Neural crest cell (in vitro differentiated cells): ENCODE measurements around the gene TEAD4. TPM values are rescaled to one million over a fixed set of nuclear protein-coding genes. Genes with fewer than 3 reads are reported as not detected.

Experiments used
- DNase-seq: peaks from one replicate; pipeline ENCODE4 v3.0.0; 2021; ENCODE audit warnings: low read depth, mixed read lengths, low spot score
- H3K27ac Mint-ChIP-seq: one replicate; pipeline ENCODE4 v1.8.0; 2021; ENCODE audit warnings: mild to moderate bottlenecking, mixed read lengths; ENCODE audit not compliant: unreplicated experiment
- H3K27me3 Mint-ChIP-seq: 2 replicates; pipeline ENCODE4 v1.8.0; 2021; ENCODE audit warnings: low read depth, mild to moderate bottlenecking, mixed read lengths
- H3K36me3 Mint-ChIP-seq: 2 replicates; pipeline ENCODE4 v1.8.0; 2021; ENCODE audit warnings: low read depth, mild to moderate bottlenecking, mixed read lengths
- H3K4me1 Mint-ChIP-seq: 2 replicates; pipeline ENCODE4 v1.8.0; 2021; ENCODE audit warnings: mixed read lengths
- H3K4me3 Mint-ChIP-seq: one replicate; pipeline ENCODE4 v1.8.0; 2021; ENCODE audit warnings: mild to moderate bottlenecking, mixed read lengths
- H3K9me3 Mint-ChIP-seq: 2 replicates; pipeline ENCODE4 v1.8.0; 2021; ENCODE audit warnings: mixed read lengths
- CTCF ChIP-seq: fragments of 200-600 bp; sonication (generic); conservative IDR thresholded peaks from 2 replicates; pipeline ENCODE4 v1.5.0; 2021; ENCODE audit warnings: antibody characterized with exemption, mild to moderate bottlenecking
- total RNA-seq: library from RNA; stranded (reverse); gene quantifications from 2 replicates; pipeline ENCODE4 v1.2.1, GENCODE V29; 2021

Gene TEAD4
- total RNA-seq, 1 donor from 2014 or later: 30.9 TPM

GRCh38 chr12:2944401-2945047 is 14.7 kb upstream of the TEAD4 start:
- TF ChIP-seq CTCF: peak; percentile 81
- Mint-ChIP-seq H3K27me3 (no peaks in the 10 kb centered on the region), H3K36me3 (no peaks in the 10 kb centered on the region), H3K4me1 (no peaks in the 10 kb centered on the region), H3K27ac (no peak overlapping the region), H3K9me3 (no peaks in the 10 kb centered on the region), H3K4me3 (no peak overlapping the region)
- DNase-seq: peak; percentile 12

- Mint-ChIP-seq H3K4me3 (no peak overlapping the region), H3K36me3 (no peaks in the 10 kb centered on the region), H3K27ac (no peak overlapping the region), H3K27me3 (no peaks in the 10 kb centered on the region), H3K4me1 (no peaks in the 10 kb centered on the region), H3K9me3 (no peaks in the 10 kb centered on the region)
- DNase-seq: no peak
- no peak for TF ChIP-seq CTCF
Measured at GRCh38 chr12:2949411-2949810, 9.8 kb upstream of the TEAD4 start.

- H3K4me3 Mint-ChIP-seq: peak overlapping the region; percentile 12
- peaks cover 23% of the 10 kb centered on the region for H3K4me1 Mint-ChIP-seq
- H3K9me3 Mint-ChIP-seq: no peaks in the 10 kb centered on the region
- no peak for DNase-seq
- H3K36me3 Mint-ChIP-seq: no peaks in the 10 kb centered on the region
- H3K27me3 Mint-ChIP-seq: peaks cover 37% of the 10 kb centered on the region
- H3K27ac Mint-ChIP-seq: no peak overlapping the region
- no peak for TF ChIP-seq CTCF
Measured at GRCh38 chr12:2955888-2956287, 3.3 kb upstream of the TEAD4 start.

GRCh38 chr12:2957816-2958431 is 1.3 kb upstream of the TEAD4 start:
- peaks cover 36% of the 10 kb centered on the region for H3K4me1 Mint-ChIP-seq
- no peaks in the 10 kb centered on the region for H3K9me3 Mint-ChIP-seq
- H3K4me3 Mint-ChIP-seq: peak overlapping the region; percentile 95
- H3K27ac Mint-ChIP-seq: no peak overlapping the region
- H3K36me3 Mint-ChIP-seq: no peaks in the 10 kb centered on the region
- peak; percentile 28 for TF ChIP-seq CTCF
- DNase-seq: no peak
- H3K27me3 Mint-ChIP-seq: peaks cover 51% of the 10 kb centered on the region

GRCh38 chr12:2958432-2959191 is 585 bp upstream of the TEAD4 start:
- peaks cover 55% of the 10 kb centered on the region for H3K27me3 Mint-ChIP-seq
- H3K27ac Mint-ChIP-seq: peak overlapping the region; percentile 92
- H3K4me1 Mint-ChIP-seq: peaks cover 43% of the 10 kb centered on the region
- TF ChIP-seq CTCF: peak; percentile 5
- H3K4me3 Mint-ChIP-seq: peak overlapping the region; percentile 95
- H3K9me3 Mint-ChIP-seq: no peaks in the 10 kb centered on the region
- H3K36me3 Mint-ChIP-seq: no peaks in the 10 kb centered on the region
- DNase-seq: peak; percentile 47
